Stimulated activated CD4-positive, alpha-beta T cell treated with anti-CD3 and anti-CD28 coated beads, TNF-alpha, amount 100 ng/mL, for 24 hours (primary cell): ENCODE results near the gene SLC7A8.

Experiments used
- DNase-seq, 3 experiments: peaks; one replicate each; pipeline ENCODE4 v3.0.0-alpha.2; 2020; ENCODE audit warnings: low read depth in 3 of 3

Gene SLC7A8

DNA sequence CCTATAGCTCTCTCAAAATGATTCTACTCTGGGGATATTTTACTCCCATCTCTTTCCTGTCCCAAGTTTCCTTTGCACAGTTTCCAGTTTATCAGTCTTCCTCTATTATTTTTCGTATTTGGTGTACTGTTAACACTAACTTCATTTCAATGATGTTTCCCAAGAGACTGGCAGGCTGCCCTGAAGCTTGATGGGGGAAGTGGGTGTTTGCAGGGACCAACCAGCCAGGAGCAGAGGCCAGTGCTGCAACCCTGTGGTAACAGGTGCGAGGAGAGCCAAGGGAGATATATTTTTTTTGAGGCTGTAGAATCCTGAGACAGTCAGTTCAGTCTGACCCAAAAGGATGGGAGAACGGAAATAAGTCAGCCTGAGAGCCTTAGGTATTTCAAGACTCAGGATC is 52.6 kb downstream of the SLC7A8 start:
- DNase-seq, result no peak

GRCh38 chr14:23129759-23130316 is 53.6 kb downstream of the SLC7A8 start:
- DNase-seq, result no peak

DNA sequence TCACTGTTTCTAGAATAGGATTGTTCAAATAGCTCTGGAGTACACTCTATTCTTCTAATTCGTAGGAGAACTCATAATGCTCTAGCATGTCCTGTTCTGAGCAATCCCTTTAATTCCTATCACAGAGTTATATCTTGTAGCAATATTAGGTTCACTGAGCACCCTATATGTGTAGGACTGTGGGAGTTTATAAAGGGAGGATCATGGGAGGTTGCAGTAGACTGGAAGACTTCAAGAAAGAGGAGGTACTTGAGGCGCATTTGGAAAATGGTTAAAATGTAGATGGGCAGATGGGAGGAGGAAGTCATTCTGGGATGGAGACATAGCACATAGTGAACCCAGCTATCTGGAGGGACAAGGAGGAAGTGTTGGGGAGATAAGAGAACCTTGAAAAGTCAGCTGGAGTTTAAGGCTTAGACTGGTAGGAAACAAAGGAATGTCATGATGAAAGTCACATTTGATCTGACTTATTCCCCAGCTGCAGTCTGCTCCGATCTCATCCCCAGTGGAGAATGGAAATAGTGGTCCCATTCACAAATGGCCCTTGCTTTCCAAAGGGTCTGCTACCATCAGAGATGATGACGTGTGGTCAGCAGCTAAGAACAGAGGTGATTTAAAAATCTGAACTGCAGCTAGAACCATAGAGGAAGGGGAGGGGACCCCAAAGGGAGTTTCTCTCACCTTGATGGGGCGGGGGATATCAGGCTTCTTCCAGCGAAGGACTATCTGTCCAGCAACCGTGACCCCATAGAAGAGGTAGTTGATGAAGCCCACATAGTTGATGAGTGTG is 54.3 kb downstream of the SLC7A8 start:
- no peak for DNase-seq

GRCh38 chr14:23127861-23128260 is 55.6 kb downstream of the SLC7A8 start:
- DNase-seq, result no peak

- no peak for DNase-seq
Measured at GRCh38 chr14:23126548-23127278, 56.7 kb downstream of the SLC7A8 start.

DNA sequence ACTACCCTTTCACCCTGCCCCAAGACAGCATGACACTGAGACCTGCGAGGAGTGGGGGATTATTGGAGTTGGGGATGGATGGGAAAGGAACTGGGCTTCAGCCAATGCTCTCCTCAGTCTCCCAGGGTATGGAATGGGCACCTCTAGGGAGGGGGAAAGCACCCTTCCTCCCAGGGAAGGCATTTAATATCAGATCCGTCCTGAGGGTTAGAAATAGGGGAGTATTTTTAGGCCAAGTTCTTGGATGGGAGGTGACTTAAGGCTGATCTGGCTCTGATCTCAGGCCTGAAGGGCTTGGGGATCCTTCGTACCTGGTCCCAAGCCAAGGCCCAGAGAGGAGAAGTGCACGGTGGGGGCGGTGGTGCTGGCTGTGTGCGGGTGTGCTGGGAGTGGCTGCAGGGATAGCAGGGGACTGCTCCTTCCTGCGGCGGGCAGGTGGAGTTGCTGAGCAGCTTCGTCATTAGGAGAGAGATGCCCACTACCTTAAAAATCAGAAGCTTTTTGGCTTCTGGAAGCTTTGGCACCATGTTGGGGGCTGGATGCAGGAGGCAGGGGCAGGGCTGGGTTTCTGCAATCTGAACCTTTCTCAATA is 57.4 kb downstream of the SLC7A8 start:
- no peak for DNase-seq

DNA sequence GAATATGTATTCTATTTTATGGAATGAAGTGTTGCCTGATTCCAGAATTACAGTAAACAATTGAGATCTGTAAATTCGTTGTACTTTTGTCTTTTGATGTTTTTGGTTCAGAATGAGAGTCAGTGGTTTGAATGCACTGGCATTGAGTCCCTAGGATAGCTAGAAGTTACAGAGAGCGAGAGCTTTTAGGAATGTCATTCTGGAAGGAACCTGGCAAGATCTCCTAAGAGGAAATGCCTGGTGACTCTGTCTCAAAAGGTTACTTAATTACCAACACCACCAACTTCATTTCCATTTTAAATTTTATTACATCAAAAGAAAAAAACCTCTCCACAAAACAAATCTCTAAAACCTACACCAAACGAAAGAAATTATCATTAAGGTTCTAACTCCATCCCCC is 58.4 kb downstream of the SLC7A8 start:
- DNase-seq, result no peak

- no peak for DNase-seq
Measured at GRCh38 chr14:23124337-23124954, 59.0 kb downstream of the SLC7A8 start.

GRCh38 chr14:23123419-23123818 is 60.0 kb downstream of the SLC7A8 start:
- DNase-seq, result no peak

DNA sequence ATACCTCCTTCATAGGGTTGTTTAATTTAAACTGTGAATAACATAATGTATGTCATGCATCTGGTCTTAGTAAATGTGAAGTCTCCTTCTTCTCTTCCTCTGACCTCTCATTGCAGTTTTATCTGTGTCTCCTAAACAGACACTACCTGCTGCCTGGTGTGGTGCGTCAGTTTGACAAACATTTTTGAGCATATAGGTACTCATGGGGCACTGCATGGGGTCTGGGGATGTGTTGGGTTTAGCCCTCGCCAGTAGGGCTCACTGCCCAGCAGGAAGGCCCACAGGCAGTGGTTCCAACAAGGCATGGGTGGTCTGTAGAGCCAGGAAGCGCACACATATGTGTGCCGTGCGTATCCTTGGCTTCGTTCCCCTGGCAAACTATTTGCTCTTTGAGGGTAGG is 61.4 kb downstream of the SLC7A8 start:
- no peak for DNase-seq

- no peak for DNase-seq
Measured at GRCh38 chr14:23121361-23121771, 62.1 kb downstream of the SLC7A8 start.

DNA sequence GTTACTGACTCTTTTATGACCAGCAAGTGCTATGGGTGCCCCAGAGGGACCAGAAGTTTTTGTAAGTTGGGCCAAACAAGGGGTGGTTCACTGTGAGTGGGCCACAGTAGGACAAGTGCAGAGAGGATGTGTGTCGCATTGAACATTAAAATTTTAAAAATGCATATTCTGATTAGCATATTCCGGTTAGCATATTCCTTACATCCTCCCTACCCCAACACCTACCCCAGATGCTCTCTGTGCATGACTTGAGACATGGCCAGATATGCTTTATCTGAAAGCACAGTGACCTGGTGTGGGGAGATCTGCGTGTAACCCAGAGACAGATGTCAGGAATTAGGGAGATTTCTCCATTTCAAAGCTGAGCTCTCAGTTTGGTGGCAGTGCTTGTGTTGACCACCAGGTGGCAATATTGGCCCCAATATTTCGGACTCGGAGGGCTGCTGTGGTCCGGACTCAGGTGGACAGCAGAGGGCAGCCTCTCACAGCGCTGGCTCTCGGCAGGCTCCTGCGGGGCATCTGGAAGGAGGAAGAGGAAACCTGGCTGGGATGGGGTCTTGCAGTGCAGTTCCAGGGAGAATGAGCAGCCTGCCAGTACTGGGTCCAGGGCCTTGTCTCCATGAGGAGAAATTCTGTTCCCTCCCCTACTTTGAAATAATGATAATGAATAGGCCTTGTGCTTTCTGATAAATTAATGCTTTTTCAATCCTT is 62.8 kb downstream of the SLC7A8 start:
- peak; percentile 59 to 81 (median 71) for DNase-seq

DNA sequence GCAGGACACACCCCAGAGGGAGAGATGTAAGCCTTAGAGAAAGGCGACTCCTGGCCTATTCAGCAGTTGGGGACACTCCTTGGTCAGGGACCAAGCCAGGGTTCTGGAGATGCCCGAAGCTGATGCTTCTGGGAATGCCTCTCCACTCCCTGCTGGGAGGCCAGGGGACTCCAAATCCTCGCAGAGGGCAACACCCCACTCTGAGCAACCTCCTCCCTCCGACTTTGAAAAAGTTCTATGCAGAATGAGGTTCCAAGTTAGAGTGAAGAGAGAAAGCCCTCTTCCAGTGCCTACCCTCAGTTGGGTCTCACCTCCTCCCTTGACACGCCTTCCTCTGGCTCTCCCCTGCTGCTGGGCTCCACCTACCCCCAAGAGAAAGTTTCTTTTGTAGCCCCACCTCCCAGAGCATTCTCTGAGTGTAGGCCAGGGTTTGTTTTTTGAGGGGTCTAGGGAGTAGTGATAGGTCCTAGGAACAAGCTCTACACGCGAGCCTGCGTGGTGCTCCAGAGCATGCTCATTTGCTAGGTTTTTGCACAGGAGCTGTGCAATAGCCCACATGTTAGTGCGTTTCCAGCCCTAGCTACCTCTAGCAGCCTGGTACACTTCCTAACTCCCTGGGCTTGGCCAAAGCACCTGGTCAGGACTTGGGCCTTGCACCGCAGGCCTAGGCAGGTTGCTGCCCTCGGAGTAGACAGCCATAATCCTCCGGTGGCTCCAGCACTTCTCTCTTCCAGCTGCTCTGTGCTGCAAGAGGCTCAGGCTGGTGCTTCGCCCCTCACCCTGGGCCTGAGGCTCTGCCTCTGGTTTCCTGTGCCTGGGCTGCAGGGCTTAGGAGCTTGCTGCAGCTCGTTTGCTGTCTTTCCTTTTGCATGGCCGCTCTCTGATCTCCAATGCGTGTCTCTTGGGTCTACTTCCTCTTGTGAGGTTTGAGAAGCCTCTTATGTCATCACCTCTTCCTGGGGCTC is 63.8 kb downstream of the SLC7A8 start:
- DNase-seq, result no peak

- DNase-seq, result no peak
Measured at GRCh38 chr14:23118506-23119362, 64.7 kb downstream of the SLC7A8 start, which contains the start of gene CEBPE. CEBPE (minus strand) TSS chr14:23119255; CDS start chr14:23119091, 164 bp downstream.

- no peak for DNase-seq
Measured at GRCh38 chr14:23117371-23118020, 66.0 kb downstream of the SLC7A8 start.

DNA sequence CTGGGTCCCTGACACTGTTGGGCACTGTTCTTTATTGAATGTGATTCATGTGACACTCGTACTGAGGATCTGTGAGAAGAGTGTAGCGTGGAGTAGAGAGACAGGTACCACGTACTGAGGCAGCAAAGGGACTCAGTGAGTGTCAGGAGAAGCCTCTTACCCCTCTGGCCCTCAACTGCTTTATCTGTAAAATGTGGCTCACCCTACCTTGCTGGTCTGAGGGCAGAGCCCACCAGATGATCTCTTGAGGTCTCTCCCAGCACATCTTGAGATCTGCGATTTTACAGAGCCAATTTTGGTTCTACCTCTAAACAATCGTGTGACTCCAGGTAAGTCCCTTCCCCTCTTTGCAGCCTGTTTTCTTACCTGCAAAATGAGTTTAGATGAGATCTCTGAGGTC is 67.5 kb downstream of the SLC7A8 start:
- DNase-seq, result no peak

- no peak for DNase-seq
Measured at GRCh38 chr14:23115039-23115731, 68.3 kb downstream of the SLC7A8 start.

GRCh38 chr14:23114669-23115038 is 68.8 kb downstream of the SLC7A8 start:
- DNase-seq, result no peak
